ENCODE results near the gene CEACAM19. TPM values are rescaled to one million over a fixed set of nuclear protein-coding genes. Genes with fewer than 3 reads are reported as not detected.

The CEACAM19 gene
- total RNA-seq, 1 donor from 2014 or later = 25.8 TPM

DNA sequence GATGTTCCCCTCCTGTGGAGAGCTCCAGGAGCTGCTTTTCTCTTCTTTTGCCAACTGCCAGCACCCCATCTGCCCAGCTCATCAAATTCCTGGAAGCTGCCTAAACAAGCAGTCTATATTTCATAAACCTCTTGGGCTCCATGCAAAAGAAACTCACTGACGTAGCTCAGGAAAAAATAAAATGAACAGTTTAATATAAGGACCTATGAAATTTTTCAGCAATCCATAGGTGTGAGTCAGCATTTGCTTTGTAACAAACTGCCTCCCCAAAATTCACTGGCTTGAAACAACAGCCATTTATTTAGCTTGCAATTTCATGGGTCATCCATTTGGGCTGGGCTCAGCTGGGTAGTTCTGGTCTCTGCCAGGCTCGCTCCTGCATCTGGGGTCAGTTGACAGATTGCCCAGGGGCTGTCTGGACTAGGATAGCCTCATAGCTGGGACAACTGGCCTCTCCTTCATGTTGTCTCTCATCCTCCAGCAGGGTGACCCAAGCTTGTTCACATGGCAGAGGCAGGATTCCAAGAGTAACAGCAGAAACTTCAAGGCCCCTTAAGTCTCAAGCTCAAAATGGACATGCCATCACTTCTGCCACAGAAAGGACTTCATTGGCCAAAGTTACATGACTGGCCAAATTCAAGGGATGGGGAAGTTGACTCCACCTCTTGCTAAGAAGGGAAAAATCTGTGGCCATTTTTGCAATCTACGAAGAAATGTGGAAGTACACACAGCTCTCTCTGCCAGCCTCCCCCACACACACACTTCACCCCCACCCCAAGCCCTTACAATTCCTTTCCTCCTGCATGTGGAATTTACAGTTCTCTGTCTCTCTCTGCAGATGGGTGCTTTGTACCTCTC lies 35.5 kb upstream of the CEACAM19 start:
- peaks cover 41% of the 10 kb centered on the region for H3K4me1 Mint-ChIP-seq (ENCODE audit: low read depth)
- no peaks in the 10 kb centered on the region for H3K9me3 Mint-ChIP-seq (ENCODE audit: low read depth)
- no peaks in the 10 kb centered on the region for H3K36me3 Mint-ChIP-seq (ENCODE audit: insufficient read depth)
- H3K27me3 Mint-ChIP-seq = no peaks in the 10 kb centered on the region
- H3K4me3 Mint-ChIP-seq (ENCODE audit: low read depth) = no peak overlapping the region
- TF ChIP-seq CTCF (IDR thresholded peaks at IDR 0.05; ENCODE audit: unreplicated experiment) = no peak
- no peak overlapping the region for H3K27ac Mint-ChIP-seq
- DNase-seq (ENCODE audit: low spot score, unreplicated experiment) = no peak

DNA sequence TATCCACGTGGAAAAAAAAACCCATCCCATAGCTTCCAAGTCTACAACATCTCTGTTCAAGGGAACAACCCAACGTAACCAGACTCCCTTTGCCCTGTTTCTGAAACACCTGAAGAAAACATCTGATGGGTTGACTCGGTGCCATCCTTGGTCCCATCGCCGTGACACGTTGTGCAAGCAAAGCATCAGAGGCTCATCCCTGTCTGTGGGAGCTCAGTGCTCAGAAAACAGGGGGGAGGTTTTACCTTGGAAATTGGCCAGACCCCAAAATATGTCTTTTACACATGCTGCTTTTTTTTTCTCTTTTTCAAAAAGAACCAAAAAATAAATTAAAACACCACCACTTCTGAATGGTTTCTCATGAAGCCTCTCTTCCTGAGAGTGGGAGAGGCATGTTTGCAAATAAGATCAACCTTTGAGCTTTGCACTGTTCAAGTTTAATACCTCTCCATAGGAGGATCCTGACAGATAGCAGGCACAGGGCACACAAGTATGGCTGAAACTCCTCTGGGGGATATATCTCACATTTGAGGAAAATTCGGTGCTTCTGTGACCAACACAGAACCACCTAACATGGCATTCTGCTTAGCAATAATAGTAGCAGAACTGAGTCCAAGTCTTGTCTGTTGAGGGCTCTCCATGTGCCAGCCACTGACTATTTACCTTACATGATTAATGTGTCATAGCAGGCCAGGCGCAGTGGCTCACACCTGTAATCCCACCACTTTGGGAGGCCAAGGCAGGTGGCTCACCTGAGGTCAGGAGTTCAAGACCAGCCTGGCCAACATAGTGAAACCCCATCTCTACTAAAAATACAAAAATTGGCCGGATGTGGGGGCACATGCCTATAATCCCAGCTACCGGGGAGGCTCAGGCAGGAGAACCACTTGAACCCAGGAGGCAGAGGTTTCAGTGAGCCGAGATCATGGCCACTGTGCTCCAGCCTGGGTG lies 34.6 kb upstream of the CEACAM19 start:
- Mint-ChIP-seq H3K4me3 (ENCODE audit: low read depth) (no peak overlapping the region), H3K9me3 (ENCODE audit: low read depth) (no peaks in the 10 kb centered on the region), H3K36me3 (ENCODE audit: insufficient read depth) (no peaks in the 10 kb centered on the region), H3K4me1 (ENCODE audit: low read depth) (peaks cover 42% of the 10 kb centered on the region), H3K27me3 (no peaks in the 10 kb centered on the region), H3K27ac (peak overlapping the region; percentile 65)
- TF ChIP-seq CTCF (IDR thresholded peaks at IDR 0.05; ENCODE audit: unreplicated experiment) = no peak
- DNase-seq (ENCODE audit: low spot score, unreplicated experiment) = no peak

DNA sequence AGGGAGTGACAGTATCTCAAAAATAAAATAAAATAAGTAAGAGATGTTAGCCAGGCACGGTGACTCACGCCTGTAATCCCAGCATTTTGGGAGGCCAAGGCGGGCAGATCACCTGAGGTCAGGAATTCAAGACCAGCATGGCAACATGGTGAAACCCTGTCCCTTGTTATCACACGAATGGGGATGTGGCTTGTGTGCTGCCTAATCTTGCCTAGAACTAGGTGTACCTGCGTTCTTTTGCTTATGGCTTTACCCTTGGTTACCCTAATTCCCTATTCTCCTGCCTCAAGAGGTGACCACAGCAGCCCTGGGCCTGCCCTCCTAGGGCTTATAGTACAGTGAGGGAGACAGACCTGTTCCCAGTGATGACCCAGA lies 33.9 kb upstream of the CEACAM19 start:
- H3K4me3 Mint-ChIP-seq (ENCODE audit: low read depth) = no peak overlapping the region
- H3K4me1 Mint-ChIP-seq (ENCODE audit: low read depth) = peaks cover 42% of the 10 kb centered on the region

DNA sequence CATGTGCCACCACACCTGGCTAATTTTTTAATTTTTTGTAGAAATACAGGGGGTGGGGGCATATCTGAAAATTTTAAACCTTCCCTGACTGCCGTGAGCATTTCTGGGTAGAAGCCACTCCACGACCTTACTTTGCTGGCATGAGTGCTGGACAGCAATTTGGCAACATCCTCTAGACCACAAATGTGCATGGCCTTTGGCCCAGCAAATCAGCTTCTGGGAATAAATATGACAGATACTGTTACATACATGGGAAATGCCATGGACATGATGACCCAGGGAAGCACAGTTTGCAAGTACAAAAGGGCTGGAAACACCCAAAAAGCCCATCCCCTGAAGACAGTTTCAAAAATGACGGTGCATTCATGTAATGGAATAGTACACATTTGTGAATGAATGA lies 30.8 kb upstream of the CEACAM19 start:
- Mint-ChIP-seq H3K36me3 (ENCODE audit: insufficient read depth) (no peaks in the 10 kb centered on the region), H3K4me3 (ENCODE audit: low read depth) (no peak overlapping the region), H3K9me3 (ENCODE audit: low read depth) (no peaks in the 10 kb centered on the region), H3K4me1 (ENCODE audit: low read depth) (peaks cover 26% of the 10 kb centered on the region), H3K27ac (no peak overlapping the region), H3K27me3 (no peaks in the 10 kb centered on the region)
- TF ChIP-seq CTCF (IDR thresholded peaks at IDR 0.05; ENCODE audit: unreplicated experiment) = no peak
- DNase-seq (ENCODE audit: low spot score, unreplicated experiment) = no peak

More for the DNA sequence above, 33.9 kb upstream of the CEACAM19 start:
- no peaks in the 10 kb centered on the region for H3K27me3 Mint-ChIP-seq
- no peaks in the 10 kb centered on the region for H3K36me3 Mint-ChIP-seq (ENCODE audit: insufficient read depth)
- no peaks in the 10 kb centered on the region for H3K9me3 Mint-ChIP-seq (ENCODE audit: low read depth)
- no peak for DNase-seq (ENCODE audit: low spot score, unreplicated experiment)
- peak overlapping the region; percentile 65 for H3K27ac Mint-ChIP-seq
- no peak for TF ChIP-seq CTCF (IDR thresholded peaks at IDR 0.05; ENCODE audit: unreplicated experiment)

Measured in progenitor cell of endocrine pancreas (in vitro differentiated cells).